Stomach (tissue), 4 donors: ENCODE results near the gene LEFTY1.

Source experiments
- CTCF ChIP-seq, 7 experiments: fragments of 450-650 bp in 4 of 7; fragments of 200-600 bp in 3 of 7; sonication (generic) in 3 of 7; IDR thresholded peaks; one replicate each; pipeline ENCODE4 v1.5.1; 2016 to 2019; ENCODE audit warnings: antibody characterized with exemption in 7 of 7, control low read depth in 2 of 7, mild to moderate bottlenecking in 1 of 7
- POLR2A ChIP-seq, 4 donors: fragments of 450-650 bp; IDR thresholded peaks; one replicate each; pipeline ENCODE4 v1.6.1; 2016; ENCODE audit warnings: antibody characterized with exemption in 4 of 4, control low read depth in 2 of 4, mild to moderate bottlenecking in 1 of 4, moderate library complexity in 1 of 4
- POLR2AphosphoS5 ChIP-seq, 3 donors: sonication (generic); formaldehyde crosslinking; IDR thresholded peaks; one replicate each; pipeline ENCODE4 v1.6.1; 2016; ENCODE audit warnings: antibody characterized with exemption in 3 of 3

DNA sequence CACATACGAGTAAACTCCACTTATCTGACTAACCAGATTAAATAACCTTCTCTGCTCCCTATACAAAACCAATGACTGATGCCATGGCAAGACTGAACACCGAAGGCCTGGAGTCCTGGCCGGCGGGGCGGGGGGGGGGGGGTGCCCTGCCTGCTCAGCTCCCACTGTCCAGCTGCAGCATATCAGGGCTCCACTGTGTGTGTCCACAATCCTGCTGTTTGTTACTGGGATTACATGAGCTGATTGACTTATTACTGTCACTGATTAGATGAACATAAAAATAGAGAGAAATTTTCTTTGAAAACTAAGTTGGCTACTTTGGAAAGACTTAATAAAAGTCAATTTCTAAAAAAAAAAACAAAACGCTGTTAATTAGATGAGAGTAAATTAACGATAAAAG is 31.7 kb downstream of the LEFTY1 start:
- TF ChIP-seq CTCF (IDR thresholded peaks at IDR 0.05) (no peak), POLR2A (IDR thresholded peaks at IDR 0.05) (no peak), POLR2AphosphoS5 (IDR thresholded peaks at IDR 0.05) (no peak)
